ENCODE measurements around the gene PPP1R16B.

PPP1R16B gene

DNA sequence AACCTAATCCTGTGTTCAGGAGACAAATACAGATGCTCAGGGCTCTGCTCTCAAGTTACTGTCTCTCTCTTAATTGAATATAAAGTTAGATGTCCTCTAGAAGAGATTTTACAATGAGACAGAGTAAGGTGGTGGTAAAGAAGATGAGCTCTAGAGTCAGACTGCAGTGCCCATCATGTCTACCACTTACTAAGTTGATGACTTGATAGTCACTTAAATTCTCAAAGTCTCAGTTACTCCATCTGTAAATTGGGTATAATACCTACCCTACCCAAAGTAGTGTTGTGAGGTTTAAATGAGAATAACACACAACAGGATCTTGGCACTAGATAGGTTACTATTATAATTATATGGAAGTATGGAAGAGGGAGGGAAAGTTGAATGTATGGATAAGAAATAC lies 158.2 kb downstream of the PPP1R16B start:
- H3K27ac ChIP-seq = no peak overlapping the region
- TF ChIP-seq, protein P1, sequence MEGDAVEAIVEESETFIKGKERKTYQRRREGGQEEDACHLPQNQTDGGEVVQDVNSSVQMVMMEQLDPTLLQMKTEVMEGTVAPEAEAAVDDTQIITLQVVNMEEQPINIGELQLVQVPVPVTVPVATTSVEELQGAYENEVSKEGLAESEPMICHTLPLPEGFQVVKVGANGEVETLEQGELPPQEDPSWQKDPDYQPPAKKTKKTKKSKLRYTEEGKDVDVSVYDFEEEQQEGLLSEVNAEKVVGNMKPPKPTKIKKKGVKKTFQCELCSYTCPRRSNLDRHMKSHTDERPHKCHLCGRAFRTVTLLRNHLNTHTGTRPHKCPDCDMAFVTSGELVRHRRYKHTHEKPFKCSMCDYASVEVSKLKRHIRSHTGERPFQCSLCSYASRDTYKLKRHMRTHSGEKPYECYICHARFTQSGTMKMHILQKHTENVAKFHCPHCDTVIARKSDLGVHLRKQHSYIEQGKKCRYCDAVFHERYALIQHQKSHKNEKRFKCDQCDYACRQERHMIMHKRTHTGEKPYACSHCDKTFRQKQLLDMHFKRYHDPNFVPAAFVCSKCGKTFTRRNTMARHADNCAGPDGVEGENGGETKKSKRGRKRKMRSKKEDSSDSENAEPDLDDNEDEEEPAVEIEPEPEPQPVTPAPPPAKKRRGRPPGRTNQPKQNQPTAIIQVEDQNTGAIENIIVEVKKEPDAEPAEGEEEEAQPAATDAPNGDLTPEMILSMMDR (conservative IDR thresholded peaks at IDR 0.05; ENCODE audit: low read depth) = no peak
- no peak for DNase-seq (ENCODE audit: low spot score)
- ChIA-PET CTCF (interaction anchor here (0.9 to 1.9 kb wide), 3 partner anchors 40 to 86 kb away, joined by 3 to 13 read pairs (median 9); no protein-coding TSS in a partner anchor), POLR2A (ENCODE audit: low non-redundant PET) (no interaction called here)

DNA sequence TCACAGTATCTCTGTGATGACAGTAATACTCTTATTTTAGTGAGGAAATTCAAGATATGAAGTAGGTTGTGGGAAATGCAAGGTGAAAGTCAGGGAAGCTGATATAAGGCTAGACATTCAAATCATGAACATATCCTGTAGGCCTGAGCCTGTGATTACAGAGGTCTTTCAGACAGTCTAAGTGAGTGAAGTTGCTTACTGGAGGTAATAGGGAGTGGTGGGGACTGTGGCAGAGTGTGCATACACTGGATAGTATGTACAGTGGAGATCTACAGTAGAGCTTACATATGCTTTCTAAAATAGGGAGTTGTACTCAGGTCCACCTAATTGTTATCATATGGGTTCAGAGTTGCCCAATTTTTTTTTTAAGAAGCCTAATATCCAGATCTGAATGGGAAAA lies 159.8 kb downstream of the PPP1R16B start:
- POLR2A ChIA-PET (ENCODE audit: low non-redundant PET) = no interaction called here
- no peak for DNase-seq (ENCODE audit: low spot score)
- TF ChIP-seq, protein P1 (conservative IDR thresholded peaks at IDR 0.05; ENCODE audit: low read depth) = no peak
- CTCF ChIA-PET = interaction anchor here (0.5 to 0.7 kb wide), 2 partner anchors 24 to 42 kb away, joined by 3 to 4 read pairs; no protein-coding TSS in a partner anchor
- no peak overlapping the region for H3K27ac ChIP-seq

DNA sequence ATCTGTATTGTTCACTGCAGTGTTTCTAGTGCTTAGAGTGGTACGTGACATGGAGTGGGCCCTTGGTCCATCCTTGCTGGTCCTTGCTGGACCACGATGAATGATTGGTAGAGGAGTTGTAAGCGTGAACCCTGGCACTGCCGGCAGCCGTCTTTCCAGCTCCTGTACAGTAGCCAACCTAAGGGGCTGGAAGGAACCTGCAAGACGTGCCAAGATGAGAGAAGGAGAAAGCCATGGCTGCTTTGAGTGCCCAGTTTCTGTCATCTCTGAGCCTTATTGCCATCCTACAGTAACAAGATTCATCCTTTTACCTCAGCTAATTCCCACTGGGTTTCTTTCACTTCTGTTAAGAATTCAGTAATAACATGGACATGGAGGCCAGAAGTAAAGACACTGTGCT lies 162.6 kb downstream of the PPP1R16B start:
- no peak for DNase-seq (ENCODE audit: low spot score)
- ChIA-PET POLR2A (ENCODE audit: low non-redundant PET) (no interaction called here), CTCF (no interaction called here)
- no peak overlapping the region for H3K27ac ChIP-seq
- TF ChIP-seq, protein P1 (conservative IDR thresholded peaks at IDR 0.05; ENCODE audit: low read depth) = no peak

DNA sequence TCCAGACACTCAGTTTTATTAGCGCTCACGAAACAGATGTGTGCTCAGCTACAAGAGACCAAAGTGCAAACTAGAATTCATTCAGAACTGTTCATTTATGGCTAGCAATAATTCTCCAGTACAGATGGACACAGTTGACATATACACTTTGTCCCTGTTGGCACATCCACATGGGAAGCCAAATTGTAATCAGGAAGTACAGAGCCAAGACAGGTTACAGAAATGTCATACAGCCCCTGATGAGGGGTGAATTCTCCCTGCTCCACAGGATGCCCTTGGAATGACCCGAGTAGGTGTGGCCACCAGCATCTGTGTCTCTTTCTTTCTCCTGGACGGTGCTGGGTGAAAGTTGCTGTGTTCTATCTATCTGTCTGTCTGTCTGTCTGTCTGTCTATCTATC lies 164.2 kb downstream of the PPP1R16B start:
- ChIA-PET POLR2A (ENCODE audit: low non-redundant PET) (no interaction called here), CTCF (no interaction called here)
- TF ChIP-seq, protein P1 (conservative IDR thresholded peaks at IDR 0.05; ENCODE audit: low read depth) = no peak
- no peak overlapping the region for H3K27ac ChIP-seq
- DNase-seq (ENCODE audit: low spot score) = no peak

DNA sequence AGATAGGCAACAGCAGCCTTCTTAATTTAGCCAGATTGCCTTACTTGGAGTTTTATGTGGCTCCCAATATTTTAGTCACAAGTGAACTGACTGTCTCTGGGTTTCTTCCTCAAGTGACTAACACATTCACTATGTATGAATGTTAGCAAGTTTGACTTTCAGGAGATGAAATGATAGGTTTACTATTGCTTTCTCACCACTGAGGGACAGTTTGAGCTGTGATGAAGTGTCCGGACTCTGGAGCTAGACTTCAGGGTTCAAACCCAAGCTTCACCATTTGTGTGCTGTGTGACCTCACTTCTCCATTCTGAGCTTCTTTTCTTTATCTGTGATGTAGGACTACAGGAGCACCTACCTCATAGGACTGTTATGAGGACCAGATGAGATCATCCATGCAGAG lies 164.8 kb downstream of the PPP1R16B start:
- POLR2A ChIA-PET (ENCODE audit: low non-redundant PET) = no interaction called here

More for the DNA sequence above, 164.8 kb downstream of the PPP1R16B start:
- TF ChIP-seq, protein P1 (conservative IDR thresholded peaks at IDR 0.05; ENCODE audit: low read depth) = no peak
- H3K27ac ChIP-seq = no peak overlapping the region
- peak; percentile 44 for DNase-seq (ENCODE audit: low spot score)
- CTCF ChIA-PET = no interaction called here

All from RWPE1 (cell line).